GM12892 (cell line): ENCODE data around the gene ZNF605.

Experiments used
- POLR2A ChIP-seq: IDR thresholded peaks from 2 replicates; pipeline ENCODE4 v1.6.1; 2011; ENCODE audit warnings: low read depth, low read length, control low read depth
- POLR2AphosphoS5 ChIP-seq: IDR thresholded peaks from 2 replicates; pipeline ENCODE4 v1.6.1; 2011; ENCODE audit warnings: low read depth, low read length, control low read depth

- TF ChIP-seq POLR2A: no peak
- no peak for TF ChIP-seq POLR2AphosphoS5
Observed at GRCh38 chr12:132908145-132909029, 47.7 kb downstream of the ZNF605 start.
